H1 (cell line): Measurements from ENCODE around the gene TIAM2. TPM values are rescaled to one million over a fixed set of nuclear protein-coding genes. Genes with fewer than 3 reads are reported as not detected.

Experiments
- ASH2L ChIP-seq: fragments of 200-600, 300-600 bp; sonication (generic); IDR thresholded peaks from one replicate; pipeline ENCODE4 v1.7.1; 2017; ENCODE audit warnings: low read length
- BACH1 ChIP-seq: IDR thresholded peaks from 2 replicates; pipeline ENCODE4 v1.6.1; 2012; ENCODE audit warnings: low read length, improper control_type of control experiment
- CBX8 ChIP-seq: fragments of 300-800, 300-1000 bp; sonication (generic); IDR thresholded peaks from 2 replicates; pipeline ENCODE4 v1.7.1; 2016; ENCODE audit warnings: low read depth, low read length, borderline replicate concordance
- CEBPB ChIP-seq: IDR thresholded peaks from 2 replicates; pipeline ENCODE4 v1.6.1; 2012; ENCODE audit warnings: low read depth, low read length
- CHD1 ChIP-seq: IDR thresholded peaks from 2 replicates; pipeline ENCODE4 v1.6.1; 2012; ENCODE audit warnings: low read depth, low read length, improper control_type of control experiment
- CHD2 ChIP-seq: IDR thresholded peaks from 2 replicates; pipeline ENCODE4 v1.6.1; 2012; ENCODE audit warnings: low read length, improper control_type of control experiment
- EZH2 ChIP-seq: fragments of 200-600 bp; sonication (generic); IDR thresholded peaks from 2 replicates; pipeline ENCODE4 v1.7.1; 2012; ENCODE audit warnings: low read depth, mild to moderate bottlenecking, moderate library complexity, low read length, inconsistent platforms; ENCODE audit not compliant: severe bottlenecking
- GTF2F1 ChIP-seq: IDR thresholded peaks from 2 replicates; pipeline ENCODE4 v1.6.1; 2012; ENCODE audit warnings: low read depth, low read length, improper control_type of control experiment, borderline replicate concordance
- HDAC2 ChIP-seq, 2 experiments: fragments of 300-600 bp in 1 of 2; sonication (generic) in 1 of 2; IDR thresholded peaks; 2 replicates each; pipeline ENCODE4 v1.6.1; 2011 to 2012; ENCODE audit warnings: low read depth in 2 of 2, low read length in 2 of 2, mild to moderate bottlenecking in 2 of 2, moderate library complexity in 2 of 2, borderline replicate concordance in 1 of 2, inconsistent platforms in 1 of 2
- NANOG ChIP-seq: IDR thresholded peaks from 2 replicates; pipeline ENCODE4 v1.6.1; 2011; ENCODE audit warnings: low read length, low read depth, mild to moderate bottlenecking, inconsistent platforms; ENCODE audit not compliant: insufficient read depth, poor library complexity, severe bottlenecking
- POLR2AphosphoS5 ChIP-seq: IDR thresholded peaks from 2 replicates; pipeline ENCODE4 v1.6.1; 2011; ENCODE audit warnings: low read depth, low read length
- POU5F1 ChIP-seq: IDR thresholded peaks from 2 replicates; pipeline ENCODE4 v1.6.1; 2011; ENCODE audit warnings: low read depth, mild to moderate bottlenecking, low read length, moderate library complexity
- RAD21 ChIP-seq, 2 experiments: IDR thresholded peaks in 1 of 2; conservative IDR thresholded peaks in 1 of 2; 2 replicates each; pipeline ENCODE4 v1.6.1; 2011; ENCODE audit warnings: low read depth in 2 of 2, low read length in 2 of 2, improper control_type of control experiment in 1 of 2, inconsistent platforms in 1 of 2, mild to moderate bottlenecking in 1 of 2, moderate library complexity in 1 of 2
- RXRA ChIP-seq: IDR thresholded peaks from 2 replicates; pipeline ENCODE4 v1.6.1; 2011; ENCODE audit warnings: low read depth, mild to moderate bottlenecking, low read length, moderate library complexity; ENCODE audit not compliant: insufficient read depth
- SP1 ChIP-seq: IDR thresholded peaks from 2 replicates; pipeline ENCODE4 v1.6.1; 2011; ENCODE audit warnings: low read depth, low read length
- SP2 ChIP-seq: IDR thresholded peaks from 2 replicates; pipeline ENCODE4 v1.6.1; 2012; ENCODE audit warnings: mild to moderate bottlenecking, low read length, inconsistent platforms
- TAF7 ChIP-seq: optimal IDR thresholded peaks from 2 replicates; pipeline ENCODE3; 2011; ENCODE audit warnings: low read depth, mild to moderate bottlenecking, inconsistent platforms, low read length, moderate library complexity, borderline replicate concordance
- YY1 ChIP-seq: IDR thresholded peaks from 2 replicates; pipeline ENCODE4 v1.6.1; 2011; ENCODE audit warnings: low read depth, mild to moderate bottlenecking, low read length
- ZNF274 ChIP-seq: IDR thresholded peaks from 2 replicates; pipeline ENCODE4 v1.7.0; 2012; ENCODE audit warnings: low read length, borderline replicate concordance; ENCODE audit errors: extremely low read depth
- polyA plus RNA-seq, 7 experiments: library from polyadenylated mRNA; depleted of rRNA in 3 of 7; stranded (reverse) in 5 of 7; unstranded in 2 of 7; fragments of >200 nt in 5 of 7; fragments of 200-250 nt in 2 of 7; gene quantifications; 1 replicate in 5 of 7; 2 replicates in 1 of 7; 4 replicates in 1 of 7; pipeline versions ENCODE4 v1.2.1 to v1.2.3, GENCODE V29; 2011 to 2013; ENCODE audit warnings: missing spikeins in 2 of 7, mixed read lengths in 2 of 7
- total RNA-seq: library from RNA; stranded (reverse); fragmentation: NEBNext Ultra II Directional; extraction: Animal tissue kit (Norgen Biotek cat#: 25700); gene quantifications from 2 replicates; pipeline ENCODE4 v1.2.1, GENCODE V29; 2021
- TF ChIP-seq, protein P1 (sequence below): IDR thresholded peaks from 2 replicates; pipeline ENCODE4 v1.6.1; 2012; ENCODE audit warnings: low read length, inconsistent platforms
- TF ChIP-seq, protein P2 (sequence below): IDR thresholded peaks from 2 replicates; pipeline ENCODE4 v1.6.1; 2011; ENCODE audit warnings: low read depth, mild to moderate bottlenecking, low read length; ENCODE audit not compliant: insufficient read depth

Gene TIAM2
- total and polyA plus RNA-seq, 2 of the 8 experiments (the other 6 are each of a cell fraction or from before 2014, with no cell fraction given) = 7.4 to 23.9 TPM

DNA sequence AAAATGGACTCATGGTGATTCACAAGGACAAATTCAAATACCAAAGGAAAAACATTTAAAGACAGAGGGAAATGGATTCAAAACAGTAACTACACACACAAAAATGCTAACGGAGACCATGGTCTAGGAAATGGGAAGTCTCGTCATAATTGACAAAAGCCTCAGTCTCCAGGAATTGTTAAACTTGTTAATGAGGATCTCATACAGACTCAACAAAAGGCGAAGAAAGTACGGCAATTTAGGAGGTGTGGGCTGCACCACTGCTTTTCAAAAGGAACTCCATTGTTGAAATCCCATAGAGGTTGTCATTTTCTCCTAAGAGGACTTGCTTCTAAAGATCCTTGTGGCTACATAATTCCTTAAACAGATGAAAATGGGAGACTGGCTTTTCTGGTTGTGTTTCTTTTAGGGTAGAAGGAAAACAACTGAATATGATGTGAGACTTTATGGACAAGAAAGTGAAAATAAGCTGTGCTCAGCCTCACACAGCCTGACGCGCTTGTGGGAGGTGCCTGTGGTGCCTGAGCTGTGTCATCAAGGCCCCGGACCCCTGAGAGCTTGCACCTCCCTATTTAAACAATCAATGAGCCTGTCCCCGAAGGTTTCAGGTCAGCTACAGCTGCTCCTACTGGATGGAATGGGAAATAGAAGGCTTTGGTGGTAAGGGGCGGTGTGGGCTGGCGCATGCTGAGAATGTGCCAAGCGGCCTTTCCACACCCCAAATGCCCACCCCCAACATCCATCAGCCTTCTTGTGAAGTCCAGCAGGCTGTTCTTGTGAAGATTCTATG lies 266.2 kb downstream of the TIAM2 start (continued):
- TF ChIP-seq CHD2 (no peak), ZNF274 (no peak), BACH1 (no peak), RAD21 (IDR thresholded peaks at IDR 0.05 in 1 of 2, conservative IDR thresholded peaks at IDR 0.05 in 1 of 2; ENCODE audit: low read depth in 2 of 2, low read length in 2 of 2) (peak; percentile 33 to 41; a peak in 3 of 4 replicates), POU5F1 (no peak), EZH2 (no peak), SP2 (no peak), CEBPB (no peak), RXRA (no peak), NANOG (no peak), ASH2L (no peak), POLR2AphosphoS5 (no peak; the same call in 1 of the 2 replicates), TAF7 (no peak), SP1 (0 out of 2 replicates have a peak, but pooled peaks have one; percentile 39), CHD1 (no peak), HDAC2 (IDR thresholded peaks at IDR 0.05; ENCODE audit: borderline replicate concordance in 1 of 2, low read depth in 2 of 2, low read length in 2 of 2) (no peak), CBX8 (no peak), GTF2F1 (no peak), YY1 (0 out of 2 replicates have a peak, but pooled peaks have one; percentile 58)
- TF ChIP-seq, protein P1, sequence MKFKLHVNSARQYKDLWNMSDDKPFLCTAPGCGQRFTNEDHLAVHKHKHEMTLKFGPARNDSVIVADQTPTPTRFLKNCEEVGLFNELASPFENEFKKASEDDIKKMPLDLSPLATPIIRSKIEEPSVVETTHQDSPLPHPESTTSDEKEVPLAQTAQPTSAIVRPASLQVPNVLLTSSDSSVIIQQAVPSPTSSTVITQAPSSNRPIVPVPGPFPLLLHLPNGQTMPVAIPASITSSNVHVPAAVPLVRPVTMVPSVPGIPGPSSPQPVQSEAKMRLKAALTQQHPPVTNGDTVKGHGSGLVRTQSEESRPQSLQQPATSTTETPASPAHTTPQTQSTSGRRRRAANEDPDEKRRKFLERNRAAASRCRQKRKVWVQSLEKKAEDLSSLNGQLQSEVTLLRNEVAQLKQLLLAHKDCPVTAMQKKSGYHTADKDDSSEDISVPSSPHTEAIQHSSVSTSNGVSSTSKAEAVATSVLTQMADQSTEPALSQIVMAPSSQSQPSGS = no peak
- TF ChIP-seq, protein P2, sequence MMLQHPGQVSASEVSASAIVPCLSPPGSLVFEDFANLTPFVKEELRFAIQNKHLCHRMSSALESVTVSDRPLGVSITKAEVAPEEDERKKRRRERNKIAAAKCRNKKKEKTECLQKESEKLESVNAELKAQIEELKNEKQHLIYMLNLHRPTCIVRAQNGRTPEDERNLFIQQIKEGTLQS = no peak
